ENCODE results near the gene TRIM8.

- TF ChIP-seq, protein P1, sequence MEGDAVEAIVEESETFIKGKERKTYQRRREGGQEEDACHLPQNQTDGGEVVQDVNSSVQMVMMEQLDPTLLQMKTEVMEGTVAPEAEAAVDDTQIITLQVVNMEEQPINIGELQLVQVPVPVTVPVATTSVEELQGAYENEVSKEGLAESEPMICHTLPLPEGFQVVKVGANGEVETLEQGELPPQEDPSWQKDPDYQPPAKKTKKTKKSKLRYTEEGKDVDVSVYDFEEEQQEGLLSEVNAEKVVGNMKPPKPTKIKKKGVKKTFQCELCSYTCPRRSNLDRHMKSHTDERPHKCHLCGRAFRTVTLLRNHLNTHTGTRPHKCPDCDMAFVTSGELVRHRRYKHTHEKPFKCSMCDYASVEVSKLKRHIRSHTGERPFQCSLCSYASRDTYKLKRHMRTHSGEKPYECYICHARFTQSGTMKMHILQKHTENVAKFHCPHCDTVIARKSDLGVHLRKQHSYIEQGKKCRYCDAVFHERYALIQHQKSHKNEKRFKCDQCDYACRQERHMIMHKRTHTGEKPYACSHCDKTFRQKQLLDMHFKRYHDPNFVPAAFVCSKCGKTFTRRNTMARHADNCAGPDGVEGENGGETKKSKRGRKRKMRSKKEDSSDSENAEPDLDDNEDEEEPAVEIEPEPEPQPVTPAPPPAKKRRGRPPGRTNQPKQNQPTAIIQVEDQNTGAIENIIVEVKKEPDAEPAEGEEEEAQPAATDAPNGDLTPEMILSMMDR (IDR thresholded peaks at IDR 0.05): no peak
- TF ChIP-seq POLR2AphosphoS5 (IDR thresholded peaks at IDR 0.05): no peak
Observed at GRCh38 chr10:102656026-102656425, 11.7 kb downstream of the TRIM8 start.

Data from prostate gland (tissue), 2 donors.